SK-MEL-5 (cell line): ENCODE data around the gene UPK2. TPM values are rescaled to one million over a fixed set of nuclear protein-coding genes. Genes with fewer than 3 reads are reported as not detected.

Experiments used
- DNase-seq: peaks from one replicate; pipeline ENCODE4 v3.0.0-alpha.2; 2016; ENCODE audit warnings: low read depth, low spot score
- in situ Hi-C: cut with HindIII; loops from 2 replicates; pipeline ENCODE4 v1.10.0; 2016; ENCODE audit warnings: low sequenced_read_pairs, high pct_unique_total_duplicates, low pct_unique_long_range_greater_than_20kb
- total RNA-seq: library from RNA; depleted of rRNA; stranded (reverse); fragments of >200 nt; shearing (Covaris generic); gene quantifications from 2 replicates; pipeline ENCODE4 v1.2.3, GENCODE V29; 2014

UPK2 gene
- total RNA-seq, 1 experiment from 2014 or later = not detected

GRCh38 chr11:118915941-118916841 is 39.9 kb upstream of the UPK2 start:
- DNase-seq = no peak
- in situ Hi-C loops = no loop called here

DNA sequence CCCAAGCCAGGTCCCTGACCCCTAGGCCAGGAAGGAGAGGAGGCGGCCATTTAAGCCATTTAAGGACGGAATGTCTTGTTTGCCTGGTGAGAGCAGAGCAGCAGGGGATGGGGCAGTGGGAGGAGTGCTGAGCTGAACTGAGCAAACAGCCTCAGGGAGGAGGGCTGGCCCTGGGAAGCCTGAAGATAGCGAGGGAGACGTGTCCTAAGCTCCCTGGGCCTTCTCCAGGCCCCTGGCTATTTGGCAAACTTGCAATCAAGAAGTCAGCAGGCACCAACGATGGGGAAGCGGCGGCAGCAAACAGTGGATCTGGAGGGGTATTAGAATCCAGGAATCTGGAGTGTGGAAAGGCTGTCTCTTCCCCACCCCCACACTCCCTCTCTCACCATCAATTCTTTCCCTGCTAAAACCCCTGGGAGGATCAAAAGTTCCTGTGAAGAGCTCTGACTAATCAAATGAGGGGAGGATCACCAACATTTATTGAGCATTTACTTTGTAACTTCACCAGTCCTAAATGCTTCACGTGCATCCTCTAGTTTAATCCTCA is 39.2 kb upstream of the UPK2 start:
- DNase-seq = no peak
- in situ Hi-C loops = no loop called here

DNA sequence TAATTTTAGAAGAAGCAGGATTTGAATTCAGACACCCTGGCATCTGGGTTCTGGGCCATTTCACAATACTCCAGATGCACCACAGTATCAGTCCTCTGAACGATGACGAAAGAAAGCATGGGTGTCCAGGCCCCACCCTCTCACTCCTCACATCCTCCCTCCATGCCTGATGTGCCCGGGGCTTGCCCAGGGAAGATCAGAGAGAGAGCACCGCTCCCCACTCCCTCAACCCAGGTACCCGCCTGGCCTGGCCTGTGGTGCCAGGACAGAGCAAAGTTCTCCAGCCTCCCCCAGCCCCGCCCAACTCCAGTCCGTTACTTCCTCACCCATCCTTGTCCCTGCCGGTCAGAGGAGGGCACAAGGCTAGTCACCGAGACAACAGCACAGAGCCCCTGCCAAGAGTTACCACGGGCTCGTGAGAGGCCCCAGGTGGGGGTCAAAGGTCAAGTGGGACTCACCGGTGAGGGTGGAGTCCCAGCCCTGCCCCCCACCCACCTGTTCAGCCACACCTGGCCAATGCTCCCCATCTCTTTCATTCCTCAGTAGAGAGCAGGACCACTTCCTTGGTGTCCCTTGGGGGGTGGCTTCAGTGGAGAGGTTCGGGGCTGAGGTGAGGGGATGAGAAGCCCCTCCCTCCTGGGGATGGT is 38.5 kb upstream of the UPK2 start:
- in situ Hi-C loops = no loop called here
- no peak for DNase-seq

DNA sequence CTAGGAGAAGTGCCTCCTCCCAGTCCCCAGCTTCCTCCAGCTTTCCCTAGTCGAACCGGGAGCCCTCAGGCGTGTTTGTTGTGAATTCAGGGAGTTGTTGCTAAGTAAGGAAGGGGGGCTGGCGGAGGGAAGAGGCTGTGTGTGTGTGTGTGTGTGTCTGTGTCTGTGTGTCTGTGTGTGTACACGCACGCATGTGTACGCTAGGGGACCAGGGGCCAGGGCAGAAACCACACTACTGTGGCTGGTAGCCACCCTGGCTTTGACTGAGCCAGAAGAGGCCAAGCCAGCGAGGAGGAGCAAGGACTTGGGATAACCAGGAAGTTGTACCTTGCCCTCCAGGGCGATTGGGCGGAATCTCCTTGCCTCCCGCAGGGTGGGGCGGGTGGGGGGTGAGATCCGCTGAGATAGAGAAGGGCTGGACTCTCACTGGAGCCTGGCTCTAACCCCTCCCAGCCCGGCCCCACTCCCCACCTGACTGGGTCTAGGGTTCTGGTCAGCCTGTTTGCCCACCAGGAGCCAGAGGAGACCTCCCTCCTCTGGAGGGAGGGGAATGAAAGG is 37.9 kb upstream of the UPK2 start:
- in situ Hi-C loops = no loop called here
- DNase-seq = peak; percentile 38

DNA sequence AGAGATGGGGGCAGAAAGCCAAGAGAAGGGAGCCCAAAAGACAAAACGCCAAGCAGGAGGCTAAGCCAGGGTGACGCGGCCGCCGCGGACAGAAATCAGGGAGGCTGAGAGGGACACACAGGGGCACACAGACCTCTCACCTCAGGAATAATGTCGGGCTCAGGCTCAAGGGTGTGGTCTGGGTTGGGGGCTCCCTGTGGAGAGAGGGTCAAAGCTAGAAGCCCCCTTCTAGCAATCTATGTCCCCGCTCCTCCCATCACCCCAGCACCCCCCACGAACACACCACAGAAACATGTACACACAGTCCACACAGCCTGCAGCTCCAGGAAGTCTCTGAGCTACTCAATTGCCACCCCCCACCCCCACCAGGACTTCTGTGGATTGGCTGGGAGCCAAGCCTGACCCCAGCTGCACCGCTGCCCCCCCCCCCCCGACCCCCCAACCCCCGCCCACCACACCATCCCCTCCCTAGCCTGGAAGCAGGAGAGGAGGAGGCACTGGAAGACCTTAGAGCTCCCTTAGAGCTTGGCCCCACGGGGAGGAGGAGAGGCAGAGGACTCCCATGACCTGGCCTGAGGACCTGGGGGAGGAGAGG is 37.3 kb upstream of the UPK2 start:
- no peak for DNase-seq
- in situ Hi-C loops = no loop called here

- DNase-seq = peak; percentile 39
- in situ Hi-C loops = no loop called here
Observed at GRCh38 chr11:118921121-118921928, 34.8 kb upstream of the UPK2 start.

GRCh38 chr11:118921929-118922744 is 34.0 kb upstream of the UPK2 start:
- in situ Hi-C loops = no loop called here
- peak; percentile 41 for DNase-seq

DNA sequence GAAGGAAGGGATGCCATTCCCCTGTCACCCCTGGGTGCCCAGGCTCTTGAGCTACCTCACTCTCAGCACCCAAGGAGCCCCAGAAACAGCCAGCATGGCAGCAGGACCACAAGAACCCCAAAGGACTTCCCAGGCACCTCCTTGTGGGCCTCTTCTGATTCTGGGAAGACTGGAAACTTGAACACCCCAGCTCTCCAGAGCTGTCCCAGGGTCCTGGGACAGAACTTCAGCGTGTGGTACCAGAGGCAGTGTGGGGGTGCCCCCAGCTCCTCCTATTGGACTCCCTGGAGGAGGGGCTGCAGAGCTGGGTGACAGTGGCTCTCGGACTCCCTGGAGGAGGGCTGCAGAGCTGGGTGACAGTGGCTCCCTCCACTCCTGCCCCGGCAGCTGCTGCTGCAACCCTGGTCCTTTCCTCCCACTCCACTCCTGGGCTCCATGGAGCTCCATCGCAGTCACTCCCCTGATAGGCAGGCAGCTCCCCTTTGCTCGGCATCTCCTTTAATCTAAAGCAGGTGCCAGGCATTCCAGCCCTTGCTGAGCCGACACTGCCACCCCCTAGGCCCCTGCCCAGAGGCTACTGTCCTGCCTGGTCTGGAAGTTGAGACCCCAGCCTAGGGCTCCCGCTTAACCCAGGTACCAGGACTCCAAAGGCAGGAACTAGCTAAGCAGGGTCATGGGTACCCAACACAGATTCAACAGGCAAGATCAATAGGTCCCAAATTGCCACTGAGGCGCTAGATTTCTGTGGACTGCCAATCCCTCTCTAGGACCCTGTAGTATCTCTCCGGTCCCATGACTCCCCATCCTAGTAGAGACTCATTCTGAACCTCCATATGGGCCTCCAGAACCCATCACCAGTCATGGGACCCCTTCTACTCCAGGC is 33.1 kb upstream of the UPK2 start:
- DNase-seq = no peak
- in situ Hi-C loops = no loop called here

- no peak for DNase-seq
- in situ Hi-C loops = no loop called here
Observed at GRCh38 chr11:118923721-118924587, 32.1 kb upstream of the UPK2 start.

DNA sequence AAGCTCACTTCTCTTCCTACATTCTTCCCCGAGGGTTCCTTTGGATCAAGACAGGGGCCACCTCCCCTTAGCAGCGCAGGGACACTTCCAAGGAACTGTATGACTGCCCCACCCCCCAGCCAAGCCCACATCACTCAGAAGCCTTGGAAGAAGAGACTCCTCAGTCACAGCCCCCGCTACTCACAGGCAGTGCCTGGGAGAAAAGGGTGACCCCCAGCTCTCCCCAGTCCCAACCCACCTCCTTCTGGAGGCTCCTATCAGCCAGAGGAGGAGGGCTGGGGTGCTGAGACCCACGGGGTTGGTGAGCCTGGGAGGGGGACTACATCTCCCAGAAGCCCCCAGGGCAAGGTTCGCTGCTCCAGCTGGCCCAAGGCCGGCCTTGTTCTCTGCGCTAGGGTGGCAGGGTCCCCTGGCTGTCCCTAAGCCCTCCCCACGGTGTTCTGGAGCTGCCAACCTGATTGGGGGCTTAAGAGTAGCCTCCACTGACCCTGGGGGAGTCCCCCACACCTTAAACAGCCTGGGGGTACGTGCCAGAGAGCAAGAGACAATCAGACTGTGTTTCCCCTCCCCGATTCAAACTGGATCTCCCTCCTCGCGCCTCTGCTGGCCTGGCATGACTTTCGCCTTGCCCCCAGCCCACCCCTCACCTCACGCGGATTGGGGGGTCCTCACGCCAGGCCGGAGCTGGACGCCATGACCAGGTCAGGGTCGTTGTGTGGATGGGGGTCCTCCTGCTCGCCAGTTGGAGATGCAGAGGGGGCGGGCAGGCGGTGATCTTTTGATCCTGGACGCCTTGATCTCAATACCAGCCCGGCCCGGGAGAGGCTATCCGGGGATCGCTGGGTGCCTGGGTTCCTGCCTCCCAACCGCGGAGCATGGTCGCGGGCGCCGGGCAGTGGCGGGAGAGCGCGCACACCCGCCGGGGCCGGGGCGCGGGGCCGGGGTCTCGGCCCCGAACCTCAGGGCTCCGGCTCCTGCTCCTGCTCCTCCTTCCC is 31.2 kb upstream of the UPK2 start:
- in situ Hi-C loops = no loop called here
- peak; percentile 38 for DNase-seq

DNA sequence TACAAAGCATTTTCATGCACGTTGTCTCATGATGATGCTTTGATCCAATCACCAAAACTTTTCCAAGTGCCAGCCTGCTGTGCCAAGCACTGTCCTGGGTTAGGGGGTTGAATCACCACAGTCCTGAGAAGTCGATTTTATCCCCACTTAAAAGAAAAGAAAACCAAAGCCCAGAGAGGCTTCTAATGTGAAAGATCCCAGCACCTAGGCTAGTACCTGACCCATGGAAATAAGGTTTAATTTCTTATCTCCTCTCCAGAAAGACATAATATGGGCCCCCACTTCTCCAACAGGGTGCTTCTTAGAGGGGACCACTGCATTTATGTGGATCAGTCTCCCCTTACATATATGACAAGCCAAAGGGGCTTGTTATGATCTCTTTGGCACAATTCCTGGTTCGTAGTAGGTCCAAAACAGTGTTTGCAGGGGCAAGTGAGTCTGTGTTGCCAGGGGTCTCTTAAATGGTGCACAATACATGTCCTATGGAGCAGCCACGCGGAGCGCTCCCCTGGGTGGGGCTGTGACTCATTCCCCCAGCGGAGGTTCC is 28.5 kb upstream of the UPK2 start:
- no peak for DNase-seq
- in situ Hi-C loops = no loop called here

DNA sequence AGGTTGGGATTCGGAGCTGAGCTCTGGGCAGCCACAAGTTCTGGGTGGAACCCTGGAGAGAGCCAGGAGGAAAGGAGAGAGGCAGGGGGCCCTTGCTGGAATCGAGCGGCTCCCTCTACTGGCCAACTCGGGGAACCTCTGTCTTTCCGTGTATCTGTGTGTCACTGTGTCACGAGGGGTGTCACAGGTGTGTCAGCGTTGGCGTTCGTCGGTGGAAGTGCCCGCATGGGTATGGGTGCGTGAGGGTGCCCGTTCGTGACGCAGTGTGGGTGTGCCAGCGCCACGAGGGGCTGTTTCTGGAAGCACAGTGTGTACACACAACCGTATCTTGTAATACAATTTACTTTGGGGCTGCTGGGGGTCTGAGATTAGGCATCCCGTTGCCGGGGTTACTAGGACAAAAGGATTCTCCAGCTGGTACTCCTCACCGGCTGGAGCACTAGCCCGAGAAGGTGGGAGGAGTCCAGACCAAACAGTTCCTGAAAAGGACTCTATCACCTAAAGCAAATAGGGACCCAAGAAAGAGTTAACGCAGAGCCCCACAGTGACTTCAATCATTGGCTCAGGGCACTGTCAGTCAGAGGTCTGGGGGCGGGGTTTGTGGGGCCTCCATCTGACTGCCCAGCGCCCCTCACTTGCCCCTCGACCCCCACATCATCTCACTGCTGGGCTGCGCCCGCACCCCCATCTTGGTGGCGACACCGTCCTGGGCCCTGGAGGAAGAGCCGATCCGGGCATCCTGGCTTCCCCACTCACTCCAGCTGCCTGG is 27.8 kb upstream of the UPK2 start:
- peak; percentile 87 for DNase-seq
- in situ Hi-C loops = no loop called here
